Chondrocyte (in vitro differentiated cells): ENCODE results near the gene CYP2C8. TPM values are rescaled to one million over a fixed set of nuclear protein-coding genes. Genes with fewer than 3 reads are reported as not detected.

Experiments used
- DNase-seq: peaks from one replicate; pipeline ENCODE4 v3.0.0; 2021; ENCODE audit warnings: mixed read lengths, low spot score
- H3K27ac Mint-ChIP-seq: one replicate; pipeline ENCODE4 v1.8.0; 2021; ENCODE audit warnings: mild to moderate bottlenecking, moderate library complexity, mixed read lengths; ENCODE audit not compliant: unreplicated experiment
- H3K27me3 Mint-ChIP-seq: 2 replicates; pipeline ENCODE4 v1.8.0; 2021; ENCODE audit warnings: low read depth, mixed read lengths
- H3K36me3 Mint-ChIP-seq: 2 replicates; pipeline ENCODE4 v1.8.0; 2021; ENCODE audit warnings: low read depth, mixed read lengths
- H3K4me1 Mint-ChIP-seq: 2 replicates; pipeline ENCODE4 v1.8.0; 2021; ENCODE audit warnings: low read depth, mild to moderate bottlenecking, mixed read lengths
- H3K4me3 Mint-ChIP-seq: one replicate; pipeline ENCODE4 v1.8.0; 2021; ENCODE audit warnings: mild to moderate bottlenecking, moderate library complexity, mixed read lengths; ENCODE audit not compliant: unreplicated experiment
- H3K9me3 Mint-ChIP-seq: 2 replicates; pipeline ENCODE4 v1.8.0; 2021; ENCODE audit warnings: low read depth, mixed read lengths
- CTCF ChIP-seq: fragments of 200-600 bp; sonication (generic); IDR thresholded peaks from 2 replicates; pipeline ENCODE4 v1.5.0; 2021; ENCODE audit warnings: antibody characterized with exemption, mild to moderate bottlenecking, moderate library complexity
- total RNA-seq: library from RNA; stranded (reverse); gene quantifications from 3 replicates; pipeline ENCODE4 v1.2.1, GENCODE V29; 2021

The CYP2C8 gene
- total RNA-seq, 1 donor from 2014 or later: not detected

- DNase-seq: no peak
- no peaks in the 10 kb centered on the region for H3K36me3 Mint-ChIP-seq
- no peak overlapping the region for H3K4me3 Mint-ChIP-seq
- no peak for TF ChIP-seq CTCF
- peaks cover 4% of the 10 kb centered on the region for H3K27me3 Mint-ChIP-seq
- no peak overlapping the region for H3K27ac Mint-ChIP-seq
- H3K4me1 Mint-ChIP-seq: no peaks in the 10 kb centered on the region
- no peaks in the 10 kb centered on the region for H3K9me3 Mint-ChIP-seq
Measured at GRCh38 chr10:94997741-94998174, 71.5 kb downstream of the CYP2C8 start.

GRCh38 chr10:94992811-94993210, 76.5 kb downstream of the CYP2C8 start:
- H3K36me3 Mint-ChIP-seq: no peaks in the 10 kb centered on the region
- H3K27me3 Mint-ChIP-seq: peaks cover 4% of the 10 kb centered on the region
- peaks cover 16% of the 10 kb centered on the region for H3K9me3 Mint-ChIP-seq

GRCh38 chr10:94991243-94991888, 77.9 kb downstream of the CYP2C8 start:
- Mint-ChIP-seq H3K9me3 (peaks cover 16% of the 10 kb centered on the region), H3K4me3 (no peak overlapping the region), H3K27ac (no peak overlapping the region), H3K27me3 (peaks cover 4% of the 10 kb centered on the region), H3K4me1 (no peaks in the 10 kb centered on the region), H3K36me3 (no peaks in the 10 kb centered on the region)
- no peak for DNase-seq
- no peak for TF ChIP-seq CTCF

More at GRCh38 chr10:94992811-94993210, 76.5 kb downstream of the CYP2C8 start:
- no peaks in the 10 kb centered on the region for H3K4me1 Mint-ChIP-seq
- no peak overlapping the region for H3K27ac Mint-ChIP-seq
- H3K4me3 Mint-ChIP-seq: no peak overlapping the region
- TF ChIP-seq CTCF: no peak
- no peak for DNase-seq

GRCh38 chr10:94989192-94989591, 80.1 kb downstream of the CYP2C8 start:
- DNase-seq: no peak
- Mint-ChIP-seq H3K27me3 (no peaks in the 10 kb centered on the region), H3K27ac (no peak overlapping the region), H3K4me1 (no peaks in the 10 kb centered on the region), H3K36me3 (no peaks in the 10 kb centered on the region), H3K9me3 (peaks cover 16% of the 10 kb centered on the region), H3K4me3 (no peak overlapping the region)
- TF ChIP-seq CTCF: no peak

Other genes with a start within 250 kb of the CYP2C8 start
- 0.12 TPM in 1 of 3 replicates, not detected in the others for gene CYP2C9, start 130.8 kb downstream of the CYP2C8 start, total RNA-seq
- not detected in 3 replicates for gene ACSM6, start 124.7 kb upstream of the CYP2C8 start, total RNA-seq
- 94.1 to 113 TPM (median 110 TPM) in 3 replicates for gene PDLIM1, start 221.5 kb upstream of the CYP2C8 start, total RNA-seq